Ishikawa (cell line): ENCODE data around the gene THADA.

Source experiments
- CEBPB ChIP-seq: IDR thresholded peaks from 2 replicates; pipeline ENCODE4 v1.6.1; 2012
- EGR1 ChIP-seq: IDR thresholded peaks from 2 replicates; pipeline ENCODE4 v1.6.1; 2012
- EP300 ChIP-seq: IDR thresholded peaks from 2 replicates; pipeline ENCODE4 v1.6.1; 2012; ENCODE audit warnings: borderline replicate concordance
- FOXM1 ChIP-seq: IDR thresholded peaks from 2 replicates; pipeline ENCODE4 v1.6.1; 2012; ENCODE audit warnings: low read depth, borderline replicate concordance
- MAX ChIP-seq: IDR thresholded peaks from 2 replicates; pipeline ENCODE4 v1.6.1; 2012
- NFIC ChIP-seq: IDR thresholded peaks from 2 replicates; pipeline ENCODE4 v1.6.1; 2012
- RAD21 ChIP-seq: IDR thresholded peaks from 2 replicates; pipeline ENCODE4 v1.6.1; 2012; ENCODE audit warnings: low read depth
- TAF1 ChIP-seq: IDR thresholded peaks from 2 replicates; pipeline ENCODE4 v1.6.1; 2012; ENCODE audit warnings: low read depth, mild to moderate bottlenecking
- TCF12 ChIP-seq: IDR thresholded peaks from 2 replicates; pipeline ENCODE4 v1.6.1; 2012; ENCODE audit warnings: low read depth
- TEAD4 ChIP-seq: IDR thresholded peaks from 2 replicates; pipeline ENCODE4 v1.6.1; 2012
- USF1 ChIP-seq: IDR thresholded peaks from 2 replicates; pipeline ENCODE4 v1.6.1; 2012
- YY1 ChIP-seq: IDR thresholded peaks from 2 replicates; pipeline ENCODE4 v1.6.1; 2012; ENCODE audit warnings: low read depth
- ZBTB7A ChIP-seq: IDR thresholded peaks from 2 replicates; pipeline ENCODE4 v1.6.1; 2012; ENCODE audit warnings: low read depth
- TF ChIP-seq, protein P1 (sequence below): IDR thresholded peaks from 2 replicates; pipeline ENCODE4 v1.6.1; 2012; ENCODE audit warnings: low read depth, mild to moderate bottlenecking

Gene THADA

GRCh38 chr2:43634604-43635306 lies 38.9 kb upstream of the THADA start:
- no peak for TF ChIP-seq YY1
- TF ChIP-seq CEBPB, result 0 out of 2 replicates have a peak, but pooled peaks have one; percentile 38

DNA sequence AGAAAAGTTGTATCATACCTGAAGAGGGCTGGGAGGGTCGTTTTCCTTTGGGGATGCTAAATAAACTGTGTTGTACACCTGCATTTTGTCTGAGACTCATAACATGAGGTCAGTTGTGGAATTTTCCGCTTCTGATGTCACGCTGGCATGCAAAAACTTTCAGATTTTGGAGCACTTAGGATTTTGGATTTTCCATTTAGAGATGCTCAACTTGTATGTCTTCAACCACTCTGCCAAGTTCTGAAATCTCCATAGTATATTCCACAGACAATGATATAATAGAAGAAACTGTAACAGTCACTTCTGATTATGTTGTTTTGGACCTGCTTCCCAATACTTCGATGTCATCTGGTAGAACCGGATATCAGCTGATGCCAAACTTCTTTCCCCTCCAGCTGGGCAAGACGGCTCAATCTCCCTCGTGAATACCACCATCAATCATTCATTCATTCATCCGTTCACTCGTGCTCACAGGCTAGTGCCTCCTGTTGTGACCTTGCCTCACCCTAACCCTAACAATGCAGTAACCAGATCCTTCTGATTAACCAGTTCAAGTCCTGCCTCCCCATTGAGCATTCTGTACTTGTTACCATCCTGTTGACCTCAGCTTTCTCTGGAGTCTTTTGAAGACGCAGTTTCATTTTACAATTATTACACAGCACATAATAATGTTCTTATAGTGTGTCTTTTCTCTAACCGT lies 35.9 kb upstream of the THADA start:
- TF ChIP-seq NFIC (0 out of 2 replicates have a peak, but pooled peaks have one; percentile 20), TAF1 (no peak), YY1 (no peak), MAX (no peak), EP300 (peak; percentile 7; the same call in 1 of the 2 replicates), TCF12 (0 out of 2 replicates have a peak, but pooled peaks have one; percentile 8)

DNA sequence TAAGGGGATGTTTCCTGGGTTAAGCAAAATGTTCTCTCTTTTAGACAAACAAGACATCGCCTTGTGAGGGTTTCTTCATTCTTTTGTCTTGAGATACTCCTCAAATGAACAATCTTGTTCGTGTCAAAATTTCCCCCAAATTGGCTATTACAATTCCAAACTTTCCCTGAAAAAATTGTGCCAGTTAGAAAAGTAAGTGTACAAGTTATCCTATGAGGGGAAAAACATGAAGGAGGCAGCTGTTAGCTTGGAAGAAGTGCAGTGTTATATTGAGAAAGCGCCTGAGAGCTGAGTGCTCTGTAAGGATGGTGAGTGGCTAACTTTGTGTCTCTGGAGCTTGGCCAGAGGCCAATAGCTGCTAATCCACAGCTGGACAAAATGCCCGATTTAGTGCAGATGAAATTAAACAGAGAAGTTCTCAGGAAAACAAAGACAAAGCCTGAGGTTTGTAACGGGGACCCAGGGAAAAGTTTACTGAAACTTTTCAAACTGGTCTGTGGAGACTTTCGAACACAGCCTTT lies 27.2 kb upstream of the THADA start:
- TF ChIP-seq TCF12 (no peak), FOXM1 (no peak)

DNA sequence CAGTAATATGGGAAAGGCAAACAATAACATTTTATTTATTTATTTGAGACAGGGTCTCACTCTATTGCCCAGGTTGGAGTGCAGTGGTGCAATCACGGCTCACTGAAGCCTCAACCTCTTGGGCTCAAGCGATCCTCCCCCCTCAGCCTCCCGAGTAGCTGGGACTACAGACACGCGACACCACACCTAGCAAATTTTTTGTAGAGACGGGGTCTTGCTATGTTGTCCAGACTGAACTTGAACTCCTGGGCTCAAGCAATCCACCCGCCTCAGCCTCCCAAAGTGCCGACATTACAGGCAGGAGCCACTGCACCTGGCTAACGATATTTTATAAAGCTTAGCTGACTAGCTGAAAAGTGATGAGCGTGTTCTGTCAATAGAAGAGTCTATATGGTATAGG lies 23.7 kb upstream of the THADA start:
- TF ChIP-seq EGR1 (no peak), NFIC (no peak), CEBPB (no peak), RAD21 (no peak), EP300 (no peak), USF1 (no peak)
- TF ChIP-seq, protein P1, sequence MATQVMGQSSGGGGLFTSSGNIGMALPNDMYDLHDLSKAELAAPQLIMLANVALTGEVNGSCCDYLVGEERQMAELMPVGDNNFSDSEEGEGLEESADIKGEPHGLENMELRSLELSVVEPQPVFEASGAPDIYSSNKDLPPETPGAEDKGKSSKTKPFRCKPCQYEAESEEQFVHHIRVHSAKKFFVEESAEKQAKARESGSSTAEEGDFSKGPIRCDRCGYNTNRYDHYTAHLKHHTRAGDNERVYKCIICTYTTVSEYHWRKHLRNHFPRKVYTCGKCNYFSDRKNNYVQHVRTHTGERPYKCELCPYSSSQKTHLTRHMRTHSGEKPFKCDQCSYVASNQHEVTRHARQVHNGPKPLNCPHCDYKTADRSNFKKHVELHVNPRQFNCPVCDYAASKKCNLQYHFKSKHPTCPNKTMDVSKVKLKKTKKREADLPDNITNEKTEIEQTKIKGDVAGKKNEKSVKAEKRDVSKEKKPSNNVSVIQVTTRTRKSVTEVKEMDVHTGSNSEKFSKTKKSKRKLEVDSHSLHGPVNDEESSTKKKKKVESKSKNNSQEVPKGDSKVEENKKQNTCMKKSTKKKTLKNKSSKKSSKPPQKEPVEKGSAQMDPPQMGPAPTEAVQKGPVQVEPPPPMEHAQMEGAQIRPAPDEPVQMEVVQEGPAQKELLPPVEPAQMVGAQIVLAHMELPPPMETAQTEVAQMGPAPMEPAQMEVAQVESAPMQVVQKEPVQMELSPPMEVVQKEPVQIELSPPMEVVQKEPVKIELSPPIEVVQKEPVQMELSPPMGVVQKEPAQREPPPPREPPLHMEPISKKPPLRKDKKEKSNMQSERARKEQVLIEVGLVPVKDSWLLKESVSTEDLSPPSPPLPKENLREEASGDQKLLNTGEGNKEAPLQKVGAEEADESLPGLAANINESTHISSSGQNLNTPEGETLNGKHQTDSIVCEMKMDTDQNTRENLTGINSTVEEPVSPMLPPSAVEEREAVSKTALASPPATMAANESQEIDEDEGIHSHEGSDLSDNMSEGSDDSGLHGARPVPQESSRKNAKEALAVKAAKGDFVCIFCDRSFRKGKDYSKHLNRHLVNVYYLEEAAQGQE, result no peak

DNA sequence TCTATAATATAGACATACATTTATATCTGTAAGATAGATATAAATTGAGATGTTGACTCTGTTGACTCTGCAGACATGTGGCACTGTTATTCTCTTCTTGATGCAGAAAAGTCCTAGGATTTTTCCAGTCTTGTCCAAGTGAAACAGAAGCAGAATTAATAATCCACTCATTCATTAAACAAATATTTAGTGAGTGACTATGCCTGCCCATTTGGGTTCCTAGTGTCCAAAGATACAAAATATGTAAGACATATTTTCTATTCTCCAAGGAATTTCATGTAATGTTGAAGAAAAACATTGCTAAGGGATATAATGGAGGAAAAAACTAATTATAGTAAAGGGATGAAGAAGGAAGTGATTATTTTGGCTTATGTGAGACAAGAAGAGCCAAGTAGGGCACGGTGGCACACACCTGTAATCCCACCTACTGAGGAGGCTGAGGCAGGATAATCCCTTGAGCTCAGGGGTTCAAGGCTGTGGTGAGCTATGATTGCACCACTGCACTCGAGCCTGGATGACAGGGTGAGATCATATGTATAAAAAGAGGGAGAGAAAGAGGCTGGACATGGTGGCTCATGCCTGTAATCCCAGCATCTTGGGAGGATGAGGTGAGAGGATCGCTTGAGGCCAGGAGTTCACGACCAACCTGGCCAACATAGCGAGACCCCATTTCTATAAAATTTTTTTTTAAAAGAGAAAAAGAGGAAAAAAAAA lies 21.3 kb upstream of the THADA start:
- no peak for TF ChIP-seq RAD21
- no peak for TF ChIP-seq TCF12
- TF ChIP-seq NFIC, result no peak
- no peak for TF ChIP-seq USF1
- TF ChIP-seq ZBTB7A, result no peak
- no peak for TF ChIP-seq EGR1
- TF ChIP-seq YY1, result no peak
- no peak for TF ChIP-seq EP300
- TF ChIP-seq, protein P1, result no peak
- no peak for TF ChIP-seq CEBPB

DNA sequence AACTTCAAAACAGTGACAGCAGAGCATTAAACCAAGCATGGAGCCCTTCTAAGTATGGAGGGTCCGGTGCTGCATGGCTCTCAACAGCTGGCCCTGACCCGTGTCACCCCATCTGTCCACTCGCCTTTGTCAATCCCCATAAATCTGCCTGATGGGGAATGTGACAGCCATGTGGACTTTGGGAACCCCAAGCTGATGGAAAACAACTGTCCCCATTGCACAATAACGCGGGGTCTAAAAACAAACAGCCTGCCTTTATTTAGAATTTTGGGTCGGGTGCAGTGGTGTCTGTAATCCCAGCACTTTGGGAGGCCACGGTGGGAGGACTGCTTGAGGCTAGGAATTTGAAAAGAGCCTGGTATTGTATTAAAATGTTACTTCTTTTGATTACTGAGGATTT lies 17.1 kb upstream of the THADA start:
- TF ChIP-seq TCF12 (no peak), MAX (no peak), TAF1 (no peak), NFIC (no peak), YY1 (no peak), EGR1 (no peak), EP300 (no peak), TEAD4 (no peak), USF1 (no peak)
- TF ChIP-seq, protein P1, result no peak
